ENCODE results near the gene DMD.

The DMD gene

DNA sequence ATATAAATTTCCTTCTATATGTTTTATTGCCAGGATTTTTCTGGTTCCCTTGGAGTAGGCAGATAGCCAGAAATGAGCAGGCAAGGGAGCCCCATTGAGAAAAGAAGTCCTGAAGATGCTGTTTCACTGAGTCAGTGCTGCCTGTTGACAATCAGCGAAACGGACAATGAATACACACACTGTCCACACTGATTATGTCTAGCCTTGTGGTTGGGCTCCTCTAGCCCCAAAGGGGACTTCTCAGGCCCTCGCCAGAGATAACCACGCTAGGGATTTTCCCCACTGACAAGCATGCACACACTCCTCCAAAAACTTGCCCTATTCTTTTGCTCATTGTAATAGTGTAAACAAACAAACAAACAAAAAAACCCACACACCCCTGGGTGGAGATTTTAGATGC is 369.3 kb downstream of the DMD start:
- no peak overlapping the region for H3K27ac ChIP-seq
- no peaks in the 10 kb centered on the region for H3K36me3 ChIP-seq (replicated peaks)
- in situ Hi-C loops (cut with HindIII; ENCODE audit: low pct_ligation_motif_present, low sequenced_read_pairs): no loop called here
- no peaks in the 10 kb centered on the region for H3K27me3 ChIP-seq (replicated peaks)
- TF ChIP-seq, protein P1, sequence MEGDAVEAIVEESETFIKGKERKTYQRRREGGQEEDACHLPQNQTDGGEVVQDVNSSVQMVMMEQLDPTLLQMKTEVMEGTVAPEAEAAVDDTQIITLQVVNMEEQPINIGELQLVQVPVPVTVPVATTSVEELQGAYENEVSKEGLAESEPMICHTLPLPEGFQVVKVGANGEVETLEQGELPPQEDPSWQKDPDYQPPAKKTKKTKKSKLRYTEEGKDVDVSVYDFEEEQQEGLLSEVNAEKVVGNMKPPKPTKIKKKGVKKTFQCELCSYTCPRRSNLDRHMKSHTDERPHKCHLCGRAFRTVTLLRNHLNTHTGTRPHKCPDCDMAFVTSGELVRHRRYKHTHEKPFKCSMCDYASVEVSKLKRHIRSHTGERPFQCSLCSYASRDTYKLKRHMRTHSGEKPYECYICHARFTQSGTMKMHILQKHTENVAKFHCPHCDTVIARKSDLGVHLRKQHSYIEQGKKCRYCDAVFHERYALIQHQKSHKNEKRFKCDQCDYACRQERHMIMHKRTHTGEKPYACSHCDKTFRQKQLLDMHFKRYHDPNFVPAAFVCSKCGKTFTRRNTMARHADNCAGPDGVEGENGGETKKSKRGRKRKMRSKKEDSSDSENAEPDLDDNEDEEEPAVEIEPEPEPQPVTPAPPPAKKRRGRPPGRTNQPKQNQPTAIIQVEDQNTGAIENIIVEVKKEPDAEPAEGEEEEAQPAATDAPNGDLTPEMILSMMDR (IDR thresholded peaks at IDR 0.05; ENCODE audit: low read depth, low read length, missing control alignments): no peak
- H3K4me3 ChIP-seq (ENCODE audit: low read depth, low read length): no peak overlapping the region
- DNase-seq: no peak

DNA sequence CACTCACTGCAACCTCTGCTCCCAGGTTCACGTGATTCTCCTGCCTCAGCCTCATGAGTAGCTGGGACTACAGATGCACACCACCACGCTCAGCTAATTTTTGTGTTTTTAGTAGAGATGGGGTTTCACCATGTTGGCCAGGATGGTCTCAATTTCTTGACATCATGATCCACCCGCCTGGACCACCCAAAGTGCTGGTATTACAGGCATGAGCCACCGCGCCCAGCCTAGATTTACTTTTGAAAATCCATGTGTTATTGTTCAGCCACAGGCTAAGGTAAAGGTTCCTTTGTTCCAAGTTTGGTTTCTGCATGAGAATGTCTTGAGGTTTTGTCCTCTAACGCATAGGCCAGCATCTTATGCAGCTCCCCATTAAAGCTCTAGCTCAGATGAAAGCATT is 371.6 kb downstream of the DMD start:
- no peaks in the 10 kb centered on the region for H3K27me3 ChIP-seq (replicated peaks)
- no peak overlapping the region for H3K27ac ChIP-seq
- no peak for DNase-seq
- TF ChIP-seq, protein P1 (IDR thresholded peaks at IDR 0.05; ENCODE audit: low read depth, low read length, missing control alignments): no peak
- H3K4me3 ChIP-seq (ENCODE audit: low read depth, low read length): no peak overlapping the region
- in situ Hi-C loops (cut with HindIII; ENCODE audit: low pct_ligation_motif_present, low sequenced_read_pairs): no loop called here
- no peaks in the 10 kb centered on the region for H3K36me3 ChIP-seq (replicated peaks)

DNA sequence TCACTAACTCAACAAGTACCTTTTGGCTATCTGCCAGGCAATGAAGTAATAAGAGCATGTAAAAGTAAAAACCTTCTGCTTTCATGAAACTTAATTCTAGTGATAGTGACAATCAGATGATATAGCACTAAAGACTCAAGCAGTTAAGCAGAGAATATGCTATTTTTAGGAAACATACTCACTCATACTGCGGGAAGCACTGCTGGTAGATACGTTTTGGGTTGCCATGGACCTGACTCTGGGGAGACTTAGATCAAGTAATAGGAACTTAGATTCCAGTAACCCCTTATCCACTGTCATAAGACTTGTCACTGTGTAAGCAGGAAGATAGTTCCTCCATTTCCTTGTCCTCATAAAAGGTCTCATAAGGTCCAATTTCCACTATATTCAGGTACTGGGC is 386.3 kb downstream of the DMD start:
- Histone ChIP-seq H3K4me3 (ENCODE audit: low read depth, low read length) (no peak overlapping the region), H3K27ac (no peak overlapping the region), H3K27me3 (replicated peaks) (no peaks in the 10 kb centered on the region), H3K36me3 (replicated peaks) (no peaks in the 10 kb centered on the region)
- in situ Hi-C loops (cut with HindIII; ENCODE audit: low pct_ligation_motif_present, low sequenced_read_pairs): no loop called here
- TF ChIP-seq, protein P1 (IDR thresholded peaks at IDR 0.05; ENCODE audit: low read depth, low read length, missing control alignments): no peak
- no peak for DNase-seq

DNA sequence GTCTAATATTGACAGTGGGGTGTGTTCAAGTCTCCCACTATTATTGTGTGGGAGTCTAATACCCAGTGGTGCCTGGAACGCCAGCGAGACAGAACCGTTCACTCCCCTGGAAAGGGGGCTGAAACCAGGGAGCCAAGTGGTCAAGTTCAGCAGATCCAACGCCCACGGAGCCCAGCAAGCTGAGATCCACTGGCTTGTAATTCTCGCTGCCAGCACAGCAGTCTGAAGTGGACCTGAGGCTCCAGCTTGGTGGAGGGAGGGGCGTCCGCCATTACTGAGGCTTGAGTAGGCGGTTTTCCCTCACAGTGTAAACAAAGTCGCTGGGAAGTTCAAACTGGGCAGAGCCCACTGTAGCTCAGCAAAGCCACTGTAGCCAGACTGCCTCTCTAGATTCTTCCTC is 407.3 kb downstream of the DMD start:
- H3K27me3 ChIP-seq (replicated peaks): no peaks in the 10 kb centered on the region
- in situ Hi-C loops (cut with HindIII; ENCODE audit: low pct_ligation_motif_present, low sequenced_read_pairs): no loop called here

DNA sequence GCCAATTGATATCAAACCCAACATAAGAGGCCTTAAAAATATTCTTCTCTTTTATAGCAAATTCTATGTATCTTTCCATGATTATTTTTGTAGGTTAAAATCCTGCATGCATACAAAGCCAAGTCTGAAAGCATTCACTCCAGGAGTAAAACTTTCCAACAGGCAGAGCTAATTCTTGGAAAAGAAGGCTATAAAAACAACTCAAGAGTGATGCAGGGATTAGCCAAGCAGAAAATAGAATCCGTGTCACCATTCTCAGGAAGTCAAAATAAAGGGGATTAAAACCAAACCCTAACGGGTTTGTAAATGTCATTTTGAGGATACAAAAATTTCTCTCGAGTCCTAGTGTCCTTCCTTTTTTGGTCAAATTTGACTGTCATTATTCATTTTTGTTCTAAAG is 412.4 kb downstream of the DMD start:
- H3K4me3 ChIP-seq (ENCODE audit: low read depth, low read length): no peak overlapping the region
- no peaks in the 10 kb centered on the region for H3K27me3 ChIP-seq (replicated peaks)
- TF ChIP-seq, protein P1 (IDR thresholded peaks at IDR 0.05; ENCODE audit: low read depth, low read length, missing control alignments): no peak
- no peak for DNase-seq
- H3K36me3 ChIP-seq (replicated peaks): no peaks in the 10 kb centered on the region
- H3K27ac ChIP-seq: no peak overlapping the region
- in situ Hi-C loops (cut with HindIII; ENCODE audit: low pct_ligation_motif_present, low sequenced_read_pairs): no loop called here

More for the DNA sequence above, 407.3 kb downstream of the DMD start:
- Histone ChIP-seq H3K27ac (no peak overlapping the region), H3K36me3 (replicated peaks) (no peaks in the 10 kb centered on the region), H3K4me3 (ENCODE audit: low read depth, low read length) (no peak overlapping the region)
- TF ChIP-seq, protein P1 (IDR thresholded peaks at IDR 0.05; ENCODE audit: low read depth, low read length, missing control alignments): no peak
- DNase-seq: no peak

DNA sequence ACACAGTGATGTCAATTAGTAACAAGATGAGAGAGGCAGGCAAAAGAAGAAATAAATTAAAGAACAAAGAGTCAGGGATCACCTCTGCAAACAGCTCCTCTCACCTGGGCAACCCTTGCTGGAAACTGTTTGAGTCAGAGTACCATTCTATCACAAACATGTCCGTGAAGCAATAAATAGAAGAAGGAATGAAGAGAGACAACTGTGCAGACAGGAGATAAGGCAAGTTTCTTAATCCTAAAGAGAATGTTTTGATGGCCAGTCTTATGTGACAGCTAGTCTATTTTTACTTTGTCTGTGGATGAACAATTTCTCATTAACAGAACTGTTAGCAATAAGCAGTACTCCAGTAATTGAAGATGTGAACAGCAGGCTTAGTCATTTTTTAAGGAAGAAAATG is 422.4 kb downstream of the DMD start:
- in situ Hi-C loops (cut with HindIII; ENCODE audit: low pct_ligation_motif_present, low sequenced_read_pairs): no loop called here
- no peaks in the 10 kb centered on the region for H3K27me3 ChIP-seq (replicated peaks)
- no peak overlapping the region for H3K4me3 ChIP-seq (ENCODE audit: low read depth, low read length)
- H3K36me3 ChIP-seq (replicated peaks): no peaks in the 10 kb centered on the region
- no peak for DNase-seq
- TF ChIP-seq, protein P1 (IDR thresholded peaks at IDR 0.05; ENCODE audit: low read depth, low read length, missing control alignments): no peak
- no peak overlapping the region for H3K27ac ChIP-seq

Data from brain microvascular endothelial cell (primary cell).